GM13976 (cell line): Measurements from ENCODE around the gene OVOL1.

Source experiments
- DNase-seq: peaks from one replicate; pipeline ENCODE4 v3.0.0; 2012; ENCODE audit warnings: low spot score
- in situ Hi-C: fragments of 300-500 bp; cut with MboI; formaldehyde crosslinking; loops from one replicate; pipeline ENCODE4 v1.12.0; 2022; ENCODE audit warnings: low sequenced_read_pairs, mixed read lengths, inconsistent platforms; ENCODE audit not compliant: unreplicated experiment
- TF ChIP-seq, protein P1 (sequence below): IDR thresholded peaks from 2 replicates; pipeline ENCODE4 v1.5.1; 2012; ENCODE audit warnings: borderline replicate concordance, mild to moderate bottlenecking; ENCODE audit not compliant: insufficient read depth; ENCODE audit errors: extremely low read depth, missing control alignments, control extremely low read depth

OVOL1 gene

DNA sequence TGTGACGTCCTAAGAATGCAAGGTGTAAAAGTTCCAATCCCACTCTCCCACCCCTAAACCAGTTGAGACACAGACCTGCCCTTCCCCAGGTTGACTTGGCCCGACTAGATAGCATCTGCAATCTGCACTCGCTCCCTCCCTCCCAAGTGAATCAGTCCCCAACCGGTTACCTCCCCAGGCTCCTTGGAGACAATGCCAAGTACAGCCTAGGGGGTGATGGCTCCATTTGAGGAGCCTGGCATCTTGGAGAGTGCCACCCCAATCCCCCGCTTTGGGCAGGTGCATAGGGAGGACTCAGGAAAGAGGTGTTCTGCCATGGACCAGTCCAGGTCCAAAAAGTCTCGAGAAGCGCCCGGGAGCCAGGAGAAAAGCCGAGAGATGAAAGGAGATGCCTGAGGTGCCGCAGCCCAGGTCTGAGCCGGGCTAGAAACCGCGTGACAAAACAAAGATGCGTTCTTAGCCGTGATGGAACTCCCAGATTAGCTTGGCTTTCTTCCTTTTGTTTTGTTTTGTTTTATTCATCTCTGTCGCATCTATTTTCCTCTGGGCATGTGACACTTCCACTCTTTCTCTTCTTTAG, 28.2 kb downstream of the OVOL1 start:
- DNase-seq, result no peak
- TF ChIP-seq, protein P1, sequence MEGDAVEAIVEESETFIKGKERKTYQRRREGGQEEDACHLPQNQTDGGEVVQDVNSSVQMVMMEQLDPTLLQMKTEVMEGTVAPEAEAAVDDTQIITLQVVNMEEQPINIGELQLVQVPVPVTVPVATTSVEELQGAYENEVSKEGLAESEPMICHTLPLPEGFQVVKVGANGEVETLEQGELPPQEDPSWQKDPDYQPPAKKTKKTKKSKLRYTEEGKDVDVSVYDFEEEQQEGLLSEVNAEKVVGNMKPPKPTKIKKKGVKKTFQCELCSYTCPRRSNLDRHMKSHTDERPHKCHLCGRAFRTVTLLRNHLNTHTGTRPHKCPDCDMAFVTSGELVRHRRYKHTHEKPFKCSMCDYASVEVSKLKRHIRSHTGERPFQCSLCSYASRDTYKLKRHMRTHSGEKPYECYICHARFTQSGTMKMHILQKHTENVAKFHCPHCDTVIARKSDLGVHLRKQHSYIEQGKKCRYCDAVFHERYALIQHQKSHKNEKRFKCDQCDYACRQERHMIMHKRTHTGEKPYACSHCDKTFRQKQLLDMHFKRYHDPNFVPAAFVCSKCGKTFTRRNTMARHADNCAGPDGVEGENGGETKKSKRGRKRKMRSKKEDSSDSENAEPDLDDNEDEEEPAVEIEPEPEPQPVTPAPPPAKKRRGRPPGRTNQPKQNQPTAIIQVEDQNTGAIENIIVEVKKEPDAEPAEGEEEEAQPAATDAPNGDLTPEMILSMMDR, result no peak
- in situ Hi-C loops, result no loop called here

DNA sequence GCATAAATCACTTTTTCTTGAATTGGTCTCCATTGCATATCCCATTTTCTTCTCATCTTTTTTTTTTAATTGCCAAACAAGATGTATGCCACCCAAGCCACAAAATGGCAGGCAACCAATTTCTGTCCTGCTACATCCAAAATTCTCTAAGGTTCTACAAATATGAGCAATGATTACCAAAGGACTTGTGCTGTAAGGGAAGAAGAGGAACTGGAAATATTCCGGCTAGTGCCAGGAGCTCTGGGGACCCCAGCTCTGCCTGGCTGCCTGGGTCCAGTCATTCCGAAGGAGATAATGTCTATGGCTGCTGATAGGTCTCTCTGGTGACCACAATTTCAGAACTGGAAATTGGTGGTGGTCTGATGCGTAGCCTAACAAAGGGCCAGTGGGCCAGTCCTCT, 29.8 kb downstream of the OVOL1 start:
- TF ChIP-seq, protein P1, result no peak
- no peak for DNase-seq
- in situ Hi-C loops, result no loop called here

DNA sequence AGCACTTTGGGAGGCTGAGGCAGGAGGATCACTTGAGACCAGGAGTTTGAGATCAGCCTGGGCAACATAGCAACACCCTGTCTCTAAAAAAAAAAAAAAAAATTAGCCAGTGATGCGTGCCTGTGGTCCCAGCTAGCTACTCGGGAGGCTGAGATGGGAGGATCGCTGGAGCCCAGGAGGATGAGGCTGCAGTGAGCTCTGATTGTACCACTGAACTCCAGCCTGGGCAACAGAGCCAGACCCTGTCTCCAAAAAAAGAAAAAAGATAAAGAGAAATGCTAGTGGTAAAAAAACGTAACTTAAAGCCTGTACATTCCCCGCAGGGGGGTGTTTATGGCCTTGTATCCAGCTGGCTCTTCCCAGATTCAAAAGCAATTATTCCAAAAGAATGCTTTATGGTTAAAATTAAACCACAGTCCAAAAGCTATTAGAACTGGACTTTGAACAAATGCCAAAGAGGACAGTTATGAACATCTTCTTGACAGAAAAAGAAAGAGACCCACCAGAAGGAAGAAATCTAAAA, 30.5 kb downstream of the OVOL1 start:
- TF ChIP-seq, protein P1, result no peak
- in situ Hi-C loops, result no loop called here
- no peak for DNase-seq

DNA sequence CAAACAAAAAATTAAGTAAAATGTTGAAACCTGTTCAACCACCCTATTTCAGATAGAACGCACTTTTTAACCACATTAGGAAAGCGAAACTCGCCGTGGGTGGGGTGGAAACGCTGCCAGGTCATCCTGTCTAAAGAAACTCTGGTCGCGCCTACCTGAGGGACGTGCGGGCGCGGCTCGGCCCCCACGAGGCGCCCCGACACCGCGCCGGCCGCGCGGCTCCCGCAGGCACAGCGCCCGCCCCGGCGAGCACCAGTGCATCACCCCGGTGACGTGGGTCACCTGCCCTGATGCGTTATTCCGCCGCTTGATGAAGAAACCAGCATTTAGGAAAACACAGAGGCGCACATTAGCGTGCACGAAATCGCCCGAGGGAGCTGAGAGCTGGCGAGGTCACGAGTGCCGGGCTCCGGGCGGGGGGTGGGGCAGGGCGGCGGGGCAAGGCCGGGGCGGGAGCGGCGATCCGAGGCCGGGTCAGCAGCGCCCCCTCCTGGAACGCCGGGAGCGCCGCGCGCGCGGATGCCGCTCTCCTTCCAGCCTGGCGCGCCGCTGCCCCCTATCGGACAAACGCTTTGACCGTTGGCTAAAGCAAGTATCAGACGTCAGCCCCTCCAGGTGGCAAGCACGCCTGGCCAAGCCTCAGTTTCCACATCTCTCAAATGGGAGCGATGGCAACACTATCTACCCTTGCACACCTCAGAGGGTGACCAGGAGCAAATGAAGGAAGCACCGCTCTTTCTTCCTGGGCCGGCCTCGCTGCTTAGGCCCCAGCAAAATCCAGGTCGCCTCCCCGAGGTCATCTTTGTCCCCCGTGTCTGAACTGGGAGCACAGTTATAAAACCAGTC, 31.2 kb downstream of the OVOL1 start:
- in situ Hi-C loops, result no loop called here
- peak; percentile 97 for DNase-seq
- TF ChIP-seq, protein P1, result peak; percentile 100

DNA sequence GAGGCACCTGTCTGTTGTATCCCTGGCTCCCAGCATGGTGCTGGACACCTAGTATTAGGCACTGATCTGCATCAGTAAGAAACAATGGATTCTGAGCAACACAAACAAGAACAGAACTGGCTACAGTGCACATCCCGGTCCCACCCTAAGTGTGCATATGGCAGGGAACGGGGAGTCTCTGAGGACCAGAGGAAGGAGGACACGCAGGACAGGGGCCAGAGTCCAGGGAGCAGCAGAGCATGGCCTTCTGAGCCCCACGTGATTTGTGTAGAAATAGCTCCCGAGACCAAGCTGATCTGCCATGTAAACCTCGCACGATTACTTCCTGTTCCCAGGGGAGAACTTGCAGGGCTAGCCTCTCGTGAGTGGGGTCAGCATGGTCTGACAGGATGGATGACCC, 34.2 kb downstream of the OVOL1 start:
- TF ChIP-seq, protein P1, result no peak
- DNase-seq, result no peak
- in situ Hi-C loops, result loop anchor here (10.0 kb wide), 1 partner anchor 46 kb away; no protein-coding TSS in a partner anchor

DNA sequence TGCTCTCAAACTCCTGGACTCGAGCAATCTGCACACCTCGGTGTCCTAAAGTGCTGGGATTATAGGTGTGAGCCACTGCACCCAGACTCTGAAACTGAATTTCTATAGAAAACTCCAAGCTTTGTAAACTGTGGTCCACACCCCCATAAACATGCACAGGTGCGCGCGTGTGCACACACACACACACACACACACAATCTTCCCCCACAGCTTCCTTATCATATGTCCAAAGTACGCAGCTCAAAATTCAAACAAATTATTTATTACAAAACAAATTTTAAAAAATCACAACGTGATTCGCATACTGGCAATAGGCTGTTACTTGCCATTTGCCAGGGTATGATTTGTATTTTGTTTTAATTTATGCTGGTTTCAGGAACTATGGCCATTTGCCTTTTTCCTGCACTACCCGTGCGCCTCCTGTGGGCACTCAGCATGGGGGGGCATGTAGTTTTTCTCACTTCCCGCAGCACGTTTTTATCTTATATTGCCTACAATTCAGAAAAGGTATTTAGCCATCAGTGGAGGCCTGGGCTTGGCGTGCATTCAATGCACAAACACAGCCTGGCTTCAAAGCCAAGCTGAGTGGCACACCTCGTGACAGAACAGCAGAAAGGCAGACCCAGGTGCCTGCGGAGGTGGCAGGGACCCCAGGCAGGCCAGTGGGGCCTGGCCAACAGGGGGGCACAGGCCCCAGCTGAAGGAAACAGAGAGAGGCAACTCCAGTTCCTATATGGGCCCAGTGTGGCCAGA, 36.1 kb downstream of the OVOL1 start:
- DNase-seq, result no peak
- in situ Hi-C loops, result loop anchor here (10.0 kb wide), 1 partner anchor 48 kb away; no protein-coding TSS in a partner anchor
- TF ChIP-seq, protein P1, result no peak
